ENCODE results near the gene TTC33.

TTC33 gene

DNA sequence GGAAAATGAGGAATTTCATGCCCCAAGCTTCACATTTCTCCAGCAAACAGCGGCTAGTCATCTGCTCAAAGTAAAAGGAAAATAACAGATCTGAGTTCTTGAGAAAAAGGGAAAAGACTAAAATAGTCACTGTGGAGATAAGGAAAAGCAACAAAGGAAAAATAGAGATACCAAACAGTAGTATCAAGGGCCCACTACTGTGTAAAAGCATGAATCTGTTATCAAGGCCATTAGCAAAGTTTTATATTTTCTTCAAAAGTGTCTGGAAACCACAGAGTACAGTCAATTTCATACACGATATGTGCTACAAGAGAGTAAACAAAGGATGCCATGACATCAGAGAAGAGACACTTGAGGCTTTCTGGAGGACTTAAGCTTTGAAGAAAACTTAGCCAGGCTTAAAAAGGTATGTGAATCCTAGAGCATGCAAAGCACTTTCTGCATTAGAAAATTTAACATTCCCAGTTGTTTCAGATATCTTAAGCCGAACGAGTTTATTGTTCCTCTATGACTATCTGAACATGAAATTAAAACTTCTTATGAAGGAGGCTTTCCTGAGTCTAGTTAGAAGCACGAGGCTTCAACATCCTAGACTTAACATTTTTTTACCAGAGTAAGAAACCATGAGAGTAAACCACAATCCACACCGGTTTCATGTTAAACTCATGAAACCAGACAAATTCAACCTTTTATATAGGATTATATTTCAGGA lies 1.2 kb downstream of the TTC33 start:
- peak overlapping the region; percentile 78 for H3K4me2 ChIP-seq (ENCODE audit: low read depth, low read length, poor library complexity, severe bottlenecking)
- H3K4me3 ChIP-seq (ENCODE audit: low read length, poor library complexity, severe bottlenecking), result peak overlapping the region; percentile 92
- no peaks in the 10 kb centered on the region for H4K20me1 ChIP-seq (ENCODE audit: insufficient read depth, low read length, poor library complexity, severe bottlenecking)
- H3K27me3 ChIP-seq (ENCODE audit: insufficient read depth, low read length, poor library complexity, severe bottlenecking), result no peaks in the 10 kb centered on the region
- H3F3A ChIP-seq (ENCODE audit: low read depth), result no peaks in the 10 kb centered on the region; the same call in 1 of the 2 replicates
- H3K4me1 ChIP-seq (ENCODE audit: insufficient read depth, low read length, poor library complexity, severe bottlenecking), result peaks cover 27% of the 10 kb centered on the region
- TF ChIP-seq, protein P1, sequence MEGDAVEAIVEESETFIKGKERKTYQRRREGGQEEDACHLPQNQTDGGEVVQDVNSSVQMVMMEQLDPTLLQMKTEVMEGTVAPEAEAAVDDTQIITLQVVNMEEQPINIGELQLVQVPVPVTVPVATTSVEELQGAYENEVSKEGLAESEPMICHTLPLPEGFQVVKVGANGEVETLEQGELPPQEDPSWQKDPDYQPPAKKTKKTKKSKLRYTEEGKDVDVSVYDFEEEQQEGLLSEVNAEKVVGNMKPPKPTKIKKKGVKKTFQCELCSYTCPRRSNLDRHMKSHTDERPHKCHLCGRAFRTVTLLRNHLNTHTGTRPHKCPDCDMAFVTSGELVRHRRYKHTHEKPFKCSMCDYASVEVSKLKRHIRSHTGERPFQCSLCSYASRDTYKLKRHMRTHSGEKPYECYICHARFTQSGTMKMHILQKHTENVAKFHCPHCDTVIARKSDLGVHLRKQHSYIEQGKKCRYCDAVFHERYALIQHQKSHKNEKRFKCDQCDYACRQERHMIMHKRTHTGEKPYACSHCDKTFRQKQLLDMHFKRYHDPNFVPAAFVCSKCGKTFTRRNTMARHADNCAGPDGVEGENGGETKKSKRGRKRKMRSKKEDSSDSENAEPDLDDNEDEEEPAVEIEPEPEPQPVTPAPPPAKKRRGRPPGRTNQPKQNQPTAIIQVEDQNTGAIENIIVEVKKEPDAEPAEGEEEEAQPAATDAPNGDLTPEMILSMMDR (conservative IDR thresholded peaks at IDR 0.05; ENCODE audit: low read length), result no peak
- no peak for TF ChIP-seq EZH2phosphoT487 (IDR thresholded peaks at IDR 0.05; ENCODE audit: borderline replicate concordance)
- H3K9me3 ChIP-seq (ENCODE audit: insufficient read depth, low read depth, low read length), result no peaks in the 10 kb centered on the region
- H3K9me2 ChIP-seq (replicated peaks; ENCODE audit: low read depth, low read length), result no peaks in the 10 kb centered on the region
- peak overlapping the region; percentile 92 for H2AFZ ChIP-seq (ENCODE audit: low read length)
- H3K79me2 ChIP-seq (ENCODE audit: insufficient read depth, low read length), result peaks cover 32% of the 10 kb centered on the region
- H3K36me3 ChIP-seq (ENCODE audit: insufficient read depth, low read length), result peaks cover 3% of the 10 kb centered on the region; the same call in 1 of the 2 replicates
- H3K9ac ChIP-seq (ENCODE audit: low read depth, low read length, poor library complexity, severe bottlenecking), result peak overlapping the region; percentile 88

DNA sequence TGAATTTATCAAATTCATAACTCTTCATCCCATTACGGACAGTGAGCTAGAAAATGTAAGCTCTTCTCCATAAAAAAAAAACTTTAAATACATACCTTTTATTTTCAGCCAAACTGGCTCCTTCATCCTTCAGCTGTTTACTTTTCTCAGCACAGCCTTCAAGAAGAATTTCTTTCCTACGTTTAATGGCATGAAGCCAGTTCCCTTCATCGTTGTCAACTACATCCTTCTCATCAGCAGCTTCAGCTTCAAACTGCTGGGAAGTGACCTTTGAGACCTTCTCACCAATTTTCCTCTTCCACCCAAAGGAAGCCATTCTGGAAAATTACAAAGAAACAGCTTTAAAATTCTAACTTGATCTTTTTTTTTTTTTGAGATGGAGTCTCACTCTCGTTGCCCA lies 9.1 kb downstream of the TTC33 start:
- H3K9me3 ChIP-seq (ENCODE audit: insufficient read depth, low read depth, low read length), result no peaks in the 10 kb centered on the region
- no peak overlapping the region for H3K9ac ChIP-seq (ENCODE audit: low read depth, low read length, poor library complexity, severe bottlenecking)
- H3K79me2 ChIP-seq (ENCODE audit: insufficient read depth, low read length), result peaks cover 16% of the 10 kb centered on the region; the same call in 1 of the 2 replicates
- no peaks in the 10 kb centered on the region for H3K27me3 ChIP-seq (ENCODE audit: insufficient read depth, low read length, poor library complexity, severe bottlenecking)
- H3K4me3 ChIP-seq (ENCODE audit: low read length, poor library complexity, severe bottlenecking), result no peak overlapping the region
- H3K4me2 ChIP-seq (ENCODE audit: low read depth, low read length, poor library complexity, severe bottlenecking), result peak overlapping the region; percentile 50
- peaks cover 2% of the 10 kb centered on the region for H4K20me1 ChIP-seq (ENCODE audit: insufficient read depth, low read length, poor library complexity, severe bottlenecking)
- TF ChIP-seq, protein P1 (conservative IDR thresholded peaks at IDR 0.05; ENCODE audit: low read length), result no peak
- TF ChIP-seq EZH2phosphoT487 (IDR thresholded peaks at IDR 0.05; ENCODE audit: borderline replicate concordance), result no peak
- H3K4me1 ChIP-seq (ENCODE audit: insufficient read depth, low read length, poor library complexity, severe bottlenecking), result peaks cover 14% of the 10 kb centered on the region
- H2AFZ ChIP-seq (ENCODE audit: low read length), result no peak overlapping the region
- H3K9me2 ChIP-seq (replicated peaks; ENCODE audit: low read depth, low read length), result no peaks in the 10 kb centered on the region
- H3K36me3 ChIP-seq (ENCODE audit: insufficient read depth, low read length), result no peaks in the 10 kb centered on the region
- H3F3A ChIP-seq (ENCODE audit: low read depth), result no peaks in the 10 kb centered on the region

DNA sequence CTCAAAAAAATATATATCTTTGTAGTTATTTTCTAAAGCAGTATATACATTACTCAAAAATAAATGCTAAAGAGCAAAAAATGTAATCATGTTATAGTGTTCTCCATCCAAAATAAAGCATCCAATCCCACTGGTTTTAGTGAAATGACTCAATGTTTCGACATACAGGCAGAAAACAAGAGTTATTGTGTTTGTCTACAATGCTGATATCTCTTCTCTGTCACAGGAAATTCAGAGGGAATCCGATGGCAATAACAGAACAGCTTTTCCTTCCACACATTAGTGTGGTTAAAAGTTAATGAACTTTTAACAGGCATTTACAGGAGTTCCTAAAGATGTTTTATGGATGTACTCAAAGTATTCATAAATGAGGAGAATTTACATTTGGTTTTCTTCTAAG lies 12.0 kb downstream of the TTC33 start:
- TF ChIP-seq, protein P1 (conservative IDR thresholded peaks at IDR 0.05; ENCODE audit: low read length), result no peak
- no peak for TF ChIP-seq EZH2phosphoT487 (IDR thresholded peaks at IDR 0.05; ENCODE audit: borderline replicate concordance)
- no peak overlapping the region for H2AFZ ChIP-seq (ENCODE audit: low read length)
- no peak overlapping the region for H3K4me2 ChIP-seq (ENCODE audit: low read depth, low read length, poor library complexity, severe bottlenecking)
- peaks cover 24% of the 10 kb centered on the region; the same call in 1 of the 2 replicates for H3K36me3 ChIP-seq (ENCODE audit: insufficient read depth, low read length)
- no peaks in the 10 kb centered on the region for H3K27me3 ChIP-seq (ENCODE audit: insufficient read depth, low read length, poor library complexity, severe bottlenecking)
- H3K4me3 ChIP-seq (ENCODE audit: low read length, poor library complexity, severe bottlenecking), result no peak overlapping the region
- peaks cover 10% of the 10 kb centered on the region for H3K4me1 ChIP-seq (ENCODE audit: insufficient read depth, low read length, poor library complexity, severe bottlenecking)
- peaks cover 8% of the 10 kb centered on the region; the same call in 1 of the 2 replicates for H3K9me3 ChIP-seq (ENCODE audit: insufficient read depth, low read depth, low read length)
- H4K20me1 ChIP-seq (ENCODE audit: insufficient read depth, low read length, poor library complexity, severe bottlenecking), result peaks cover 2% of the 10 kb centered on the region
- H3F3A ChIP-seq (ENCODE audit: low read depth), result no peaks in the 10 kb centered on the region
- H3K79me2 ChIP-seq (ENCODE audit: insufficient read depth, low read length), result peaks cover 16% of the 10 kb centered on the region; the same call in 1 of the 2 replicates
- no peaks in the 10 kb centered on the region for H3K9me2 ChIP-seq (replicated peaks; ENCODE audit: low read depth, low read length)
- H3K9ac ChIP-seq (ENCODE audit: low read depth, low read length, poor library complexity, severe bottlenecking), result no peak overlapping the region
